Nephron (organoid): Measurements from ENCODE around the gene VPS11.

Source experiments
- H3K27ac Mint-ChIP-seq, 3 experiments: 2 replicates each; pipeline ENCODE4 v1.8.0; 2020; ENCODE audit warnings: mixed read lengths in 3 of 3, mild to moderate bottlenecking in 2 of 3, moderate library complexity in 1 of 3
- H3K27me3 Mint-ChIP-seq: 2 replicates; pipeline ENCODE4 v1.8.0; 2021; ENCODE audit warnings: low read depth, mild to moderate bottlenecking, moderate library complexity, mixed read lengths
- H3K36me3 Mint-ChIP-seq: 2 replicates; pipeline ENCODE4 v1.8.0; 2020; ENCODE audit warnings: low read depth, mixed read lengths
- H3K4me1 Mint-ChIP-seq: 2 replicates; pipeline ENCODE4 v1.8.0; 2020; ENCODE audit warnings: mixed read lengths
- H3K4me3 Mint-ChIP-seq, 3 experiments: 2 replicates each; pipeline ENCODE4 v1.8.0; 2020; ENCODE audit warnings: mild to moderate bottlenecking in 3 of 3, mixed read lengths in 3 of 3, moderate library complexity in 2 of 3
- H3K9me3 Mint-ChIP-seq: 2 replicates; pipeline ENCODE4 v1.8.0; 2020; ENCODE audit warnings: mixed read lengths
- TF ChIP-seq, protein P1 (sequence below), 3 experiments: fragments of 200-600 bp; sonication (generic); IDR thresholded peaks; one replicate each; pipeline ENCODE4 v1.5.0; 2021; ENCODE audit warnings: antibody characterized with exemption in 3 of 3; ENCODE audit not compliant: unreplicated experiment in 3 of 3

The VPS11 gene

DNA sequence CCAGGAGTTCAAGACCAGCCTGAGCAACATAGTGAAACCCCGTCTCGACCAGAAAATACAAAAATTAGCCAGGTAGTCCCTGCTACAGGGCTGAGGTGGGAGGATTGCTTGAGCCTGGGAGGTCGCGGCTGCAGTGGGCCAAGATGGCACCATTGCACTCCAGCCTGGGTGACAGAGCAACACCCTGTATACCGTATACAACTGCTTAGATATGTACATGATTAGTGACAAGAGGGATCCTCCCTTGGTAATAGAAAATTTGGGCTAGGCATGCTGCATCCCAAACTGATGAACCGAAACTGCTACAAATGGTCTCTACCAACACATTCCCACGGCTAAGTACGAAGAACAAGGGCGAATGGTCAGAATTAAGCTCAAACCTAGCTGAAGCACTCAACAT is 24.7 kb upstream of the VPS11 start:
- Mint-ChIP-seq H3K4me3 (no peak overlapping the region), H3K4me1 (no peaks in the 10 kb centered on the region), H3K27me3 (no peaks in the 10 kb centered on the region), H3K27ac (no peak overlapping the region), H3K9me3 (no peaks in the 10 kb centered on the region), H3K36me3 (peaks cover 20% of the 10 kb centered on the region)
- TF ChIP-seq, protein P1, sequence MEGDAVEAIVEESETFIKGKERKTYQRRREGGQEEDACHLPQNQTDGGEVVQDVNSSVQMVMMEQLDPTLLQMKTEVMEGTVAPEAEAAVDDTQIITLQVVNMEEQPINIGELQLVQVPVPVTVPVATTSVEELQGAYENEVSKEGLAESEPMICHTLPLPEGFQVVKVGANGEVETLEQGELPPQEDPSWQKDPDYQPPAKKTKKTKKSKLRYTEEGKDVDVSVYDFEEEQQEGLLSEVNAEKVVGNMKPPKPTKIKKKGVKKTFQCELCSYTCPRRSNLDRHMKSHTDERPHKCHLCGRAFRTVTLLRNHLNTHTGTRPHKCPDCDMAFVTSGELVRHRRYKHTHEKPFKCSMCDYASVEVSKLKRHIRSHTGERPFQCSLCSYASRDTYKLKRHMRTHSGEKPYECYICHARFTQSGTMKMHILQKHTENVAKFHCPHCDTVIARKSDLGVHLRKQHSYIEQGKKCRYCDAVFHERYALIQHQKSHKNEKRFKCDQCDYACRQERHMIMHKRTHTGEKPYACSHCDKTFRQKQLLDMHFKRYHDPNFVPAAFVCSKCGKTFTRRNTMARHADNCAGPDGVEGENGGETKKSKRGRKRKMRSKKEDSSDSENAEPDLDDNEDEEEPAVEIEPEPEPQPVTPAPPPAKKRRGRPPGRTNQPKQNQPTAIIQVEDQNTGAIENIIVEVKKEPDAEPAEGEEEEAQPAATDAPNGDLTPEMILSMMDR (IDR thresholded peaks at IDR 0.05; ENCODE audit: unreplicated experiment in 3 of 3): no peak

GRCh38 chr11:119044708-119045107 is 22.9 kb upstream of the VPS11 start:
- Mint-ChIP-seq H3K4me3 (no peak overlapping the region), H3K9me3 (no peaks in the 10 kb centered on the region)
- TF ChIP-seq, protein P1 (IDR thresholded peaks at IDR 0.05; ENCODE audit: unreplicated experiment in 3 of 3): no peak

GRCh38 chr11:119046489-119046888 is 21.1 kb upstream of the VPS11 start:
- H3K36me3 Mint-ChIP-seq: peaks cover 46% of the 10 kb centered on the region
- no peaks in the 10 kb centered on the region for H3K9me3 Mint-ChIP-seq
- no peaks in the 10 kb centered on the region for H3K27me3 Mint-ChIP-seq
- H3K27ac Mint-ChIP-seq: no peak overlapping the region
- TF ChIP-seq, protein P1 (IDR thresholded peaks at IDR 0.05; ENCODE audit: unreplicated experiment in 3 of 3): no peak
- no peak overlapping the region for H3K4me3 Mint-ChIP-seq
- no peaks in the 10 kb centered on the region for H3K4me1 Mint-ChIP-seq

More at GRCh38 chr11:119044708-119045107, 22.9 kb upstream of the VPS11 start:
- no peaks in the 10 kb centered on the region for H3K27me3 Mint-ChIP-seq
- H3K36me3 Mint-ChIP-seq: peaks cover 36% of the 10 kb centered on the region
- H3K4me1 Mint-ChIP-seq: no peaks in the 10 kb centered on the region
- no peak overlapping the region for H3K27ac Mint-ChIP-seq

DNA sequence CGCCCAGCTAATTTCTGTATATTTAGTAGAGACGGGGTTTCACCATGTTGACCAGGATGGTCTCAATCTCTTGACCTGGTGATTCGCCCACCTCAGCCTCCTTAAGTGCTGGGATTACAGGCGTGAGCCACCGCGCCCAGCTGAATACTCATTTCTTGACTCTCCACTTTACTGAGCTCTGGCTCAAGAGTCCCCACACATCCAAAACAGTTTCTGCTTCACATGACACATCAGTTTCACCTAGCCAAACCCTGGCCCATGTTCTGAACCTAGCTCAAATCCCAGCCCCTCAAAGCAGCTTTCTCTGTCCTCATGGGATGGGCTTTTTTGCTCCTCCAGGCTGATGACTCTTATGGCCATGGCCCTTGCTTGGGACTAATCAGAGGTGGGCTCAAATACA is 20.4 kb upstream of the VPS11 start:
- H3K27me3 Mint-ChIP-seq: no peaks in the 10 kb centered on the region
- H3K4me1 Mint-ChIP-seq: no peaks in the 10 kb centered on the region

DNA sequence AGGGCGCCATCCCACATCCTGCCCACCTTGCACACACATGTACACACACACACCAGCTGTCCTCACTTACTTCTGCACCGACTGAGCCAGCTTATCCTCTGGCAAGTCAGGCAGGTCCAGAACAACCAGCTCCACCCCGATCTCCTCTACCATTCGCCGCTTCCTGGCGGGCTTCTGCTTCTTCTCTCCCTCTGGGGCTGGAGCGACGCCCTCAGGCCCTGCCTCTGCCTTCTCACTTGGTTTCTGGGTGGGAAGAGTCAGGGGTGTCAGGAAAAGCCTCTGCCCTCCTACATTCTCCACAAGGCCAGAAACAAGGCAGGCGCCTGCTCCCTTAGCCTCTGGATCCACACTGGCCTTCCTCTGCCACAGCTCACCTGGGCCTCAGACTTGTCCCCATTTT is 19.0 kb upstream of the VPS11 start:
- Mint-ChIP-seq H3K27ac (no peak overlapping the region), H3K36me3 (peaks cover 63% of the 10 kb centered on the region), H3K4me1 (peaks cover 7% of the 10 kb centered on the region), H3K4me3 (no peak overlapping the region), H3K27me3 (no peaks in the 10 kb centered on the region), H3K9me3 (no peaks in the 10 kb centered on the region)
- TF ChIP-seq, protein P1 (IDR thresholded peaks at IDR 0.05; ENCODE audit: unreplicated experiment in 3 of 3): no peak

More for the DNA sequence above, 20.4 kb upstream of the VPS11 start:
- Mint-ChIP-seq H3K27ac (no peak overlapping the region), H3K4me3 (no peak overlapping the region), H3K9me3 (no peaks in the 10 kb centered on the region), H3K36me3 (peaks cover 50% of the 10 kb centered on the region)
- TF ChIP-seq, protein P1 (IDR thresholded peaks at IDR 0.05; ENCODE audit: unreplicated experiment in 3 of 3): no peak

DNA sequence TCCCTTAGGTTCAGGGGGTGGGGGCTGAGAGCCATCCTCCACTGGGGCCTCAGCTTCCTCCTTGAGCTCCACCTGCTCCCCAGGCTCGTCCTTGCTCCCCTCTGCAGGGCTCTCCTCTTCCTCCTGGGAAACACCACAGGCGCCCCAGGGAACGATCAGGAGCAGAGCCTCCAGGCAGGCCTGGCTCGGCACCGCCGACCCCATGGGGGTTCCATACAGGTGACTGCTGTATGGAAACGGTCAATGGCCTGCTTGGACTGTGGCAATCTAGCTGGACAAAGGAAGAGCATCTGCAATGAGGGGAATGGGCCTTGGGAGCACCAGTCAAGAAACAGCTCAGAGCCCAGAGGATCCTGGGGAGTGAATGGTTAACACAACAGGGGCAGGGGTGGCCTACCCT is 18.5 kb upstream of the VPS11 start:
- H3K9me3 Mint-ChIP-seq: no peaks in the 10 kb centered on the region
- H3K4me1 Mint-ChIP-seq: peaks cover 7% of the 10 kb centered on the region
- no peak overlapping the region for H3K27ac Mint-ChIP-seq
- TF ChIP-seq, protein P1 (IDR thresholded peaks at IDR 0.05; ENCODE audit: unreplicated experiment in 3 of 3): no peak
- no peaks in the 10 kb centered on the region for H3K27me3 Mint-ChIP-seq
- no peak overlapping the region for H3K4me3 Mint-ChIP-seq
- peaks cover 67% of the 10 kb centered on the region for H3K36me3 Mint-ChIP-seq
